ENCODE results near the gene PRKCI.
"Not testable (repeated sequence)": the region's sequence is repeated elsewhere in the genome, so short reads cannot be mapped to it uniquely, and the experiment has no call there.

- not testable (repeated sequence) for TF ChIP-seq CTCF (IDR thresholded peaks at IDR 0.05 in 8 of 11, conservative IDR thresholded peaks at IDR 0.05 in 3 of 11); POLR2A (IDR thresholded peaks at IDR 0.05)
These were observed 55.1 kb downstream of the PRKCI start for GRCh38 chr3:170277311-170277710.

Data from spleen (tissue), 7 donors.